HepG2 (cell line): ENCODE measurements around the gene KLRF1. TPM values are rescaled to one million over a fixed set of nuclear protein-coding genes. Genes with fewer than 3 reads are reported as not detected.

Experiments
- ATAC-seq: fragments of 200-7000 bp; cut with Tn5 transposase; 3 replicates; pipeline ENCODE4 v1.9.1; 2020; ENCODE audit warnings: mild to moderate bottlenecking, moderate library complexity
- BruUV-seq: library from RNA; stranded (reverse); fragments of 400-500 nt; replicated peaks from 2 replicates; lab custom pipeline; 2021; lab: Mats Ljungman, UMichigan
- CTCF ChIA-PET: fragments of 300-600 bp; formaldehyde crosslinking; extraction: SDS; loops from one replicate; lab custom pipeline; 2021; ENCODE audit warnings: low total read pairs, inconsistent platforms, low intra/inter-chr PET ratio; lab: Yijun Ruan, JAX
- POLR2A ChIA-PET: fragments of 350-600 bp; sonication (Branson Sonifier 250); formaldehyde crosslinking; loops from one replicate; lab custom pipeline; 2020; ENCODE audit warnings: antibody characterized with exemption, inconsistent platforms; lab: Yijun Ruan, JAX
- DNase-seq: peaks from one replicate; pipeline ENCODE4 v3.0.0-alpha.2; 2015; ENCODE audit warnings: low spot score
- FAIRE-seq: peaks from 3 replicates; lab custom pipeline; 2011; peaks lifted over from hg19 to GRCh38; lab: Jason Lieb, UNC
- H2AFZ ChIP-seq: one replicate; pipeline ENCODE4 v1.6.1; 2011; ENCODE audit warnings: low read length, inconsistent platforms
- H3K27ac ChIP-seq: fragments of 300-600 bp; 3 replicates; pipeline ENCODE4 v1.8.0; 2011; ENCODE audit warnings: mixed run types, mild to moderate bottlenecking, mixed read lengths, low read length, inconsistent platforms; ENCODE audit not compliant: insufficient read depth; ENCODE audit errors: extremely low read length
- H3K27me3 ChIP-seq, 2 experiments: fragments of 200-600 bp in 1 of 2; 2 replicates in 1 of 2; 3 replicates in 1 of 2; pipeline versions ENCODE4 v1.6.0 to v1.8.0; 2011; ENCODE audit warnings: low read length in 2 of 2, mild to moderate bottlenecking in 2 of 2, moderate library complexity in 2 of 2, inconsistent platforms in 1 of 2; ENCODE audit not compliant: insufficient read depth in 2 of 2, control insufficient read depth in 1 of 2
- H3K36me3 ChIP-seq, 2 experiments: fragments of 200-600 bp in 1 of 2; replicated peaks in 1 of 2; 2 replicates in 1 of 2; 3 replicates in 1 of 2; pipeline versions ENCODE4 v1.5.1 to v1.8.0; 2011; ENCODE audit warnings: low read length in 2 of 2, inconsistent platforms in 1 of 2; ENCODE audit not compliant: insufficient read depth in 2 of 2, control insufficient read depth in 1 of 2
- H3K4me1 ChIP-seq: 2 replicates; pipeline ENCODE4 v1.5.1; 2012; ENCODE audit warnings: low read length, inconsistent platforms; ENCODE audit not compliant: insufficient read depth
- H3K4me2 ChIP-seq: 2 replicates; pipeline ENCODE4 v1.6.0; 2011; ENCODE audit warnings: low read depth, low read length, inconsistent platforms
- H3K4me3 ChIP-seq, 3 experiments: fragments of 200-600 bp in 1 of 3; sonication (generic), shearing (Covaris generic) in 1 of 3; replicated peaks in 1 of 3; 2 replicates each; pipeline ENCODE4 v1.5.1; 2011 to 2016; ENCODE audit warnings: low read length in 3 of 3, inconsistent platforms in 2 of 3, low read depth in 2 of 3, mild to moderate bottlenecking in 2 of 3, control low read depth in 1 of 3, mixed read lengths in 1 of 3; ENCODE audit not compliant: insufficient read depth in 1 of 3
- H3K79me2 ChIP-seq: one replicate; pipeline ENCODE4 v1.6.1; 2011; ENCODE audit warnings: low read length, inconsistent platforms; ENCODE audit not compliant: insufficient read depth
- H3K9ac ChIP-seq: 2 replicates; pipeline ENCODE4 v1.6.0; 2011; ENCODE audit warnings: mild to moderate bottlenecking, low read depth, low read length, inconsistent platforms; ENCODE audit not compliant: insufficient read depth
- H3K9me3 ChIP-seq: 2 replicates; pipeline ENCODE4 v1.5.1; 2012; ENCODE audit warnings: mild to moderate bottlenecking, low read length
- H4K20me1 ChIP-seq: 2 replicates; pipeline ENCODE4 v1.6.0; 2011; ENCODE audit warnings: inconsistent platforms, mild to moderate bottlenecking, low read length, moderate library complexity; ENCODE audit not compliant: insufficient read depth
- ARHGAP35 ChIP-seq: sonication (generic); formaldehyde crosslinking; IDR thresholded peaks from 2 replicates; pipeline ENCODE4 v1.9.0; 2022; ENCODE audit warnings: mild to moderate bottlenecking, inconsistent platforms, moderate library complexity, missing genetic modification reagents, borderline replicate concordance
- CERS6 ChIP-seq: sonication (generic); formaldehyde crosslinking; IDR thresholded peaks from 2 replicates; pipeline ENCODE4 v1.5.0; 2020; ENCODE audit warnings: missing genetic modification reagents
- GABPB1 ChIP-seq: IDR thresholded peaks from 2 replicates; pipeline ENCODE4 v1.6.1; 2016; ENCODE audit warnings: mild to moderate bottlenecking, missing genetic modification reagents, moderate library complexity, missing compliant biosample characterization
- HDAC6 ChIP-seq: fragments of 200-600 bp; sonication (generic); IDR thresholded peaks from 2 replicates; pipeline ENCODE4 v1.7.0; 2017; ENCODE audit warnings: mild to moderate bottlenecking, antibody characterized with exemption, low read length, low read depth
- ISX ChIP-seq: sonication (generic); formaldehyde crosslinking; conservative IDR thresholded peaks from 2 replicates; pipeline ENCODE4 v1.5.0; 2020; ENCODE audit warnings: missing genetic modification reagents
- MATR3 ChIP-seq: sonication (generic); formaldehyde crosslinking; IDR thresholded peaks from 2 replicates; pipeline ENCODE4 v1.4.0; 2020; ENCODE audit warnings: missing genetic modification reagents
- NFE2L1 ChIP-seq: sonication (generic); formaldehyde crosslinking; IDR thresholded peaks from 2 replicates; pipeline ENCODE4 v1.4.0; 2020; ENCODE audit warnings: missing genetic modification reagents, mild to moderate bottlenecking, borderline replicate concordance
- POLR2A ChIP-seq, 2 experiments: IDR thresholded peaks; 2 replicates each; pipeline ENCODE4 v1.6.1; 2011; ENCODE audit warnings: low read depth in 2 of 2, low read length in 2 of 2, mild to moderate bottlenecking in 1 of 2, moderate library complexity in 1 of 2; ENCODE audit not compliant: insufficient read depth in 1 of 2
- POLR2G ChIP-seq: fragments of 200-400 bp; formaldehyde crosslinking; IDR thresholded peaks from 2 replicates; pipeline ENCODE4 v1.6.1; 2018; ENCODE audit warnings: mild to moderate bottlenecking, low read depth, low read length, moderate library complexity
- SAFB2 ChIP-seq: sonication (generic); formaldehyde crosslinking; IDR thresholded peaks from 2 replicates; pipeline ENCODE4 v1.5.1; 2020; ENCODE audit warnings: missing genetic modification reagents, low read depth, mild to moderate bottlenecking, borderline replicate concordance
- SNAI1 ChIP-seq: sonication (generic); formaldehyde crosslinking; IDR thresholded peaks from 2 replicates; pipeline ENCODE4 v1.5.0; 2020; ENCODE audit warnings: mild to moderate bottlenecking, missing genetic modification reagents, borderline replicate concordance
- TFE3 ChIP-seq: IDR thresholded peaks from 2 replicates; pipeline ENCODE4 v1.6.1; 2016
- ZNF17 ChIP-seq: sonication (generic); formaldehyde crosslinking; IDR thresholded peaks from 2 replicates; pipeline ENCODE4 v1.5.0; 2020; ENCODE audit warnings: mild to moderate bottlenecking, missing genetic modification reagents
- ZNF292 ChIP-seq: sonication (generic); formaldehyde crosslinking; IDR thresholded peaks from 2 replicates; pipeline ENCODE4 v1.8.1; 2022; ENCODE audit warnings: mild to moderate bottlenecking, low read depth, missing genetic modification reagents, borderline replicate concordance
- ZNF761 ChIP-seq: sonication (generic); formaldehyde crosslinking; conservative IDR thresholded peaks from 2 replicates; pipeline ENCODE4 v1.4.0; 2020; ENCODE audit warnings: mild to moderate bottlenecking, missing genetic modification reagents
- ZSCAN25 ChIP-seq: sonication (generic); formaldehyde crosslinking; IDR thresholded peaks from 2 replicates; pipeline ENCODE4 v1.8.0; 2022; ENCODE audit warnings: mild to moderate bottlenecking, missing genetic modification reagents
- WGBS: methylation state at CpG from one replicate; pipeline ENCODE4 v1.1.6; 2017; ENCODE audit warnings: low lambda C conversion rate; 5-methylcytosine and 5-hydroxymethylcytosine counted together
- in situ Hi-C: cut with HindIII; loops from 2 replicates; pipeline ENCODE4 v1.10.0; 2017; ENCODE audit warnings: low pct_unique_long_range_greater_than_20kb; ENCODE audit not compliant: extremely low pct_ligation_motif_present
- intact Hi-C: fragments of 100-400 bp; cut with micrococcal nuclease; formaldehyde crosslinking; loops from one replicate; pipeline ENCODE4 v1.10.0; 2022; ENCODE audit not compliant: unreplicated experiment
- polyA plus RNA-seq, 8 experiments: library from polyadenylated mRNA; depleted of rRNA in 3 of 8; stranded (reverse) in 7 of 8; unstranded in 1 of 8; fragments of >200 nt; fragmentation: Illumina TruSeq in 4 of 8; extraction: Trizol in 4 of 8; gene quantifications; 2 replicates each; pipeline versions ENCODE4 v1.2.1 to v1.2.3, GENCODE V29; 2011 to 2016; ENCODE audit warnings: low read depth in 4 of 8, missing spikeins in 1 of 8, mixed read lengths in 1 of 8; ENCODE audit not compliant: insufficient read depth in 1 of 8
- total RNA-seq, 5 experiments: library from RNA; depleted of rRNA; stranded (reverse); fragments of >200 nt; fragmentation: Illumina TruSeq; extraction: Trizol; gene quantifications; 2 replicates each; pipeline ENCODE4 v1.2.3, GENCODE V29; 2016; ENCODE audit warnings: low read depth in 1 of 5
- TF ChIP-seq, protein P1 (sequence below): sonication (generic); formaldehyde crosslinking; IDR thresholded peaks from 2 replicates; pipeline ENCODE4 v1.8.0; 2022; ENCODE audit warnings: missing genetic modification reagents, mild to moderate bottlenecking, borderline replicate concordance
- TF ChIP-seq, protein P2 (sequence below): sonication (generic); formaldehyde crosslinking; conservative IDR thresholded peaks from 2 replicates; pipeline ENCODE4 v1.8.0; 2022; ENCODE audit warnings: low read depth, missing genetic modification reagents
- TF ChIP-seq, protein P3 (sequence below): sonication (generic); formaldehyde crosslinking; IDR thresholded peaks from 2 replicates; pipeline ENCODE4 v1.4.0; 2020; ENCODE audit warnings: missing genetic modification reagents

KLRF1 gene
- total and polyA plus RNA-seq, 2 of the 13 experiments (the other 11 are each of a cell fraction or from before 2014, with no cell fraction given), result not detected

DNA sequence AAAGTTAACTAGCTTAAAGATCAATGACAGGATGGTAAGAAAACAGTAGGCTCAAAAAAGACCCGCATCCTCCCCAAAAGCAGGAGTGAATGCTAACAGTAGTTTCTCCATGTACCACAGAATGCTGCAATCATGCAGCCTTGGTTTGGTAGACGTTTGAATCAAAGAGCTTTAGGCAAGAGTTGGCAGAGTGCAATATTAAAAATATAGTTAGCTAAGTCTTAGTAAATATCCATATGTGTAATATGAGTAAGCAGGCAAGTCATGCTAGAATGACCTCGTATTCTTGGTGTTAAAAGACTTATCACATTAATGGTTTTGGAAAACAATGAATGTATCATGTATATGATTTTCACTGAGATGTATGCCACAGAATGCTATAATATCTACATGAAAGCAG lies 18.8 kb upstream of the KLRF1 start (continued):
- TF ChIP-seq, protein P1, sequence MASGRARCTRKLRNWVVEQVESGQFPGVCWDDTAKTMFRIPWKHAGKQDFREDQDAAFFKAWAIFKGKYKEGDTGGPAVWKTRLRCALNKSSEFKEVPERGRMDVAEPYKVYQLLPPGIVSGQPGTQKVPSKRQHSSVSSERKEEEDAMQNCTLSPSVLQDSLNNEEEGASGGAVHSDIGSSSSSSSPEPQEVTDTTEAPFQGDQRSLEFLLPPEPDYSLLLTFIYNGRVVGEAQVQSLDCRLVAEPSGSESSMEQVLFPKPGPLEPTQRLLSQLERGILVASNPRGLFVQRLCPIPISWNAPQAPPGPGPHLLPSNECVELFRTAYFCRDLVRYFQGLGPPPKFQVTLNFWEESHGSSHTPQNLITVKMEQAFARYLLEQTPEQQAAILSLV (CRISPR knock-in tag), result no peak
- no peak for TF ChIP-seq ZNF292
- TF ChIP-seq, all 625 proteins: peak for 0

DNA sequence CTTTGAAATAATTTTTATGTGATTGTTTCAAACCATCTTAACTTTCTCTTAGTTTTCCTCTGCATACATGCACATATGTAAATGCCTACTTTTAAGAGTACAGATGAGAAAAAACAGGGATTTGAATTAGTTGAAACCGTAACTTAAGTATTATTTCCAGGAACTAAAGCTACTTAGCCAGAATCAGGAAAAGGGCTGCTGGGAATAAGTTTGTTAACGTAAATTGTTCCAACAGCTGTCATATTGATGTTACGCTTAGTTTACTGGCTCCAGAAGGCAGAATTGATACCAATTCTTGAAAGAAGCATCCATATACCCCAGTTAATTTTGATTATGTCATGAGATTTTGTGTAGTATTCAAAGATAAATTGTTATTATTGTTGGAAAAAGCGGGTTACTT lies 17.9 kb upstream of the KLRF1 start:
- intact Hi-C loops (no loop called here), in situ Hi-C loops (no loop called here)
- no peaks in the 10 kb centered on the region for H3K36me3 ChIP-seq
- FAIRE-seq (no peak), DNase-seq (no peak), ATAC-seq (no peak)
- ChIA-PET CTCF (no interaction called here), POLR2A (no interaction called here)
- no peak overlapping the region for H3K4me3 ChIP-seq
- H2AFZ ChIP-seq, result no peak overlapping the region
- peaks cover 0 to 34% of the 10 kb centered on the region in 2 experiments; a peak in 3 of 5 replicates for H3K27me3 ChIP-seq
- 10% methylated on average over 4 of the region's 4 CpGs for WGBS
- H3K9me3 ChIP-seq, result no peaks in the 10 kb centered on the region
- no peaks in the 10 kb centered on the region for H4K20me1 ChIP-seq
- no peaks in the 10 kb centered on the region for H3K4me1 ChIP-seq
- no peak overlapping the region for H3K9ac ChIP-seq
- H3K79me2 ChIP-seq, result no peaks in the 10 kb centered on the region
- BruUV-seq, result no TSS peak
- H3K27ac ChIP-seq, result no peak overlapping the region
- H3K4me2 ChIP-seq, result no peak overlapping the region
- TF ChIP-seq CERS6 (CRISPR knock-in tag), result no peak
- no peak for TF ChIP-seq NFE2L1 (CRISPR knock-in tag)
- no peak for TF ChIP-seq MATR3 (CRISPR knock-in tag)
- TF ChIP-seq TFE3 (CRISPR knock-in tag), result no peak
- no peak for TF ChIP-seq ARHGAP35 (CRISPR knock-in tag)
- no peak for TF ChIP-seq ZSCAN25 (CRISPR knock-in tag)
- TF ChIP-seq ZNF761 (CRISPR knock-in tag), result no peak
- TF ChIP-seq, protein P2, sequence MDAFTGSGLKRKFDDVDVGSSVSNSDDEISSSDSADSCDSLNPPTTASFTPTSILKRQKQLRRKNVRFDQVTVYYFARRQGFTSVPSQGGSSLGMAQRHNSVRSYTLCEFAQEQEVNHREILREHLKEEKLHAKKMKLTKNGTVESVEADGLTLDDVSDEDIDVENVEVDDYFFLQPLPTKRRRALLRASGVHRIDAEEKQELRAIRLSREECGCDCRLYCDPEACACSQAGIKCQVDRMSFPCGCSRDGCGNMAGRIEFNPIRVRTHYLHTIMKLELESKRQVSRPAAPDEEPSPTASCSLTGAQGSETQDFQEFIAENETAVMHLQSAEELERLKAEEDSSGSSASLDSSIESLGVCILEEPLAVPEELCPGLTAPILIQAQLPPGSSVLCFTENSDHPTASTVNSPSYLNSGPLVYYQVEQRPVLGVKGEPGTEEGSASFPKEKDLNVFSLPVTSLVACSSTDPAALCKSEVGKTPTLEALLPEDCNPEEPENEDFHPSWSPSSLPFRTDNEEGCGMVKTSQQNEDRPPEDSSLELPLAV (CRISPR knock-in tag), result no peak
- no peak for TF ChIP-seq SNAI1 (CRISPR knock-in tag)
- TF ChIP-seq POLR2G, result no peak
- TF ChIP-seq HDAC6, result no peak
- TF ChIP-seq SAFB2, result no peak
- no peak for TF ChIP-seq POLR2A (IDR thresholded peaks at IDR 0.05; ENCODE audit: insufficient read depth in 1 of 2, low read depth in 2 of 2, low read length in 2 of 2)
- TF ChIP-seq GABPB1 (CRISPR knock-in tag), result no peak
- TF ChIP-seq ZNF17 (CRISPR knock-in tag), result no peak
- no peak for TF ChIP-seq ISX (CRISPR knock-in tag)
- TF ChIP-seq, protein P3, sequence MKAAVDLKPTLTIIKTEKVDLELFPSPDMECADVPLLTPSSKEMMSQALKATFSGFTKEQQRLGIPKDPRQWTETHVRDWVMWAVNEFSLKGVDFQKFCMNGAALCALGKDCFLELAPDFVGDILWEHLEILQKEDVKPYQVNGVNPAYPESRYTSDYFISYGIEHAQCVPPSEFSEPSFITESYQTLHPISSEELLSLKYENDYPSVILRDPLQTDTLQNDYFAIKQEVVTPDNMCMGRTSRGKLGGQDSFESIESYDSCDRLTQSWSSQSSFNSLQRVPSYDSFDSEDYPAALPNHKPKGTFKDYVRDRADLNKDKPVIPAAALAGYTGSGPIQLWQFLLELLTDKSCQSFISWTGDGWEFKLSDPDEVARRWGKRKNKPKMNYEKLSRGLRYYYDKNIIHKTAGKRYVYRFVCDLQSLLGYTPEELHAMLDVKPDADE (CRISPR knock-in tag), result no peak
